ENCODE data around the gene RTBDN.
"Not testable (repeated sequence)": the region's sequence is repeated elsewhere in the genome, so short reads cannot be mapped to it uniquely, and the experiment has no call there.

The RTBDN gene

GRCh38 chr19:12841094-12841493 lies 6.7 kb upstream of the RTBDN start:
- H3K4me3 ChIP-seq (ENCODE audit: low read length) = no peak overlapping the region; the same call in 1 of the 2 replicates
- no peak for TF ChIP-seq ZNF274 (IDR thresholded peaks at IDR 0.05; ENCODE audit: low read depth, low read length)

- H3K4me3 ChIP-seq (ENCODE audit: low read length) = no peak overlapping the region
Measured at GRCh38 chr19:12840091-12841079, 6.0 kb upstream of the RTBDN start.

DNA sequence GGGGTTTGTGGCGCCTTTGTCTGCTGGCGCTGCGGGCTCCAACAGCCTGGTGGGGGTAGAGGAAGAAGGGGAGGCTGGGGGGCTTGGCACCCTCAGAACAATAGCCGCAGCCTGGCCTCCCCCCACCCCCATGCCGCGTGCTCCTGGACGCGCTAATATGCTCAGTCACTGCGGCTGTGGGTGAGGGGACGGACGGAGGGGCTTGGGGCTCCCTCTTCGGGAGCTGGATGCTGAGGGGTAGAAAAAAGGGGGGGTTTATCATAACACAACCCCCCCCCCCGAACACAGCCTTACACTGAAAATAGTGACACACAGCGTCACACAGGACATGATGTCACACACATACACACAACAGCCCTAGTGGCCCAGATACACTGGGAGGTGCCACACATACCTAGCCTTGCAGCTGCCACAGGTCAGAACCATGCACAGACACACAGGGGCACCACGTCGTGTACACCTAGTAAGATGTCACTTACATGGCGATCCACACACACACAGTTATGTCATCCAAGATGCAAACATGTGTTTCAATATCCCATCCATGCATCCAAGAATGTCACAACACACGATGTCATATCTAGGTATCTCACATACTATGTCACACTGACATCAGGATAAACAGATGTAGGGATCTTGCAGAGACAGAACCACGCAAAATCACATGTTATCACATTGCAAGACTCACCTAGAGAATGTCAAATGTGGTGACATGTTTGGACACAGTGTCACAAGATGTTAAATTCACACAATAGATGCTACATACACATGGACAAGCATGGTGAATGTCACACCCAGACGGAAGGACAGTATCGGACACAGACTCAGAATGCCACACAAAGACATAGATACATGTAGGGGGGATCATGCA lies 4.7 kb upstream of the RTBDN start:
- no peak overlapping the region for H3K4me3 ChIP-seq (ENCODE audit: low read length)
- no peak for TF ChIP-seq ZNF274 (IDR thresholded peaks at IDR 0.05; ENCODE audit: low read depth, low read length)

More at GRCh38 chr19:12840091-12841079, 6.0 kb upstream of the RTBDN start:
- no peak for TF ChIP-seq ZNF274 (IDR thresholded peaks at IDR 0.05; ENCODE audit: low read depth, low read length)

DNA sequence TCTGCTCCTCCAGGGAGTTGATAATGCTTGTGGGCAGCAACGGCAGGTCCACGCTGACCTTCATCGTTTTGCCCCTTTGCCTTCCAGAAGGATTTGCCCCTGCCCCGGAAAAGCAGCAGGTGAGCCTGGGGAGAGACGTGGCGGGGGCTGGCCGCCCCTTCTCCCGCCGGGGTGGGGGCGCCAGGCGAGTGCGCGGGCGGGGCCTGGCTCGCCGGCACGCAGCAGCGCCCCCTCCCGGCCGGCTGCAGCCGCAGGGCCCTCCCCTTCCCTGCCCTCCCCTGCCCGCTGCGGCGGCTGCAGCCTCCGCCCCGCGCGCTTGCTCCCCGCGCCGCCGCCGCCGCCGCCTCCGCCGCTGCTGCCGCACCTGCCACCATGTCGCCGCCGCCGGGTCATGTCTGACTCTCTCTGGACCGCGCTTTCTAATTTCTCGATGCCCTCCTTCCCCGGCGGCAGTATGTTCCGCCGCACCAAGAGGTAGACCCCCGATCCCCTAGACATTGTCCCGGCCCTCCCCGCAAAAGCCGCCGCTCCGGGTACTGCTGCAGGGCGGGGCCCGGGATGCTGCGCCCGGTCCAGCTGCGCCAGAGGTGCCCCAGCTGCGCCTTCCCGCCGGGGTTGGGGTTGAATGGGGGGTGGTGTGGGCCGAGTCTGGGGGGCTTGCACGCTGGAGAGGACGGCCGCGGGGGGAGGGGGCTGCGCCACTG lies 4.0 kb upstream of the RTBDN start, which contains the start of gene MAST1:
Gene MAST1 (plus strand): TSS at position 334 of the 704 bp plus-strand sequence. CDS start 58 bp downstream, at position 392.
- H3K4me3 ChIP-seq (ENCODE audit: low read length) = no peak within 1 kb of the TSS; the same call in 1 of the 2 replicates
- no peak for TF ChIP-seq ZNF274 (IDR thresholded peaks at IDR 0.05; ENCODE audit: low read depth, low read length)

DNA sequence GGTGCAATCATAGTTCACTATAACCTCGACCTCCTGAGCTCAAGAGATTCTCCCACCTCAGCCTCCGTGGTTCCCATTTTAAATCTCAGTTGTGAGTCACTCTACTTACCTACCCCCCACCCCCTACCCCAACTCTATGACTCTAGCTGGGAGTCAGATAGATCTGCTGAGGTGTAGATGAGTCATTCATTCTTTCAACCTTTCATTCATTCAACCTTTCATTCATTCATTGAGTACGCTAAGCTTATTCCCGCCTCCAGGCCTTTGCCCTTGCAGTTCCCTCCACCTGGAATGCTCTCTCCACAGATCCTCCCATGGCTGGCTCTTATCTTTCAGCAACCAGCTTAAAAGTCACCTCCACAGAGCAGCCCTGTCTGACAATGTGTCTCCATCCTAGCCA lies 2.8 kb upstream of the RTBDN start:
- no peak for TF ChIP-seq ZNF274 (IDR thresholded peaks at IDR 0.05; ENCODE audit: low read depth, low read length)
- H3K4me3 ChIP-seq (ENCODE audit: low read length) = no peak overlapping the region

DNA sequence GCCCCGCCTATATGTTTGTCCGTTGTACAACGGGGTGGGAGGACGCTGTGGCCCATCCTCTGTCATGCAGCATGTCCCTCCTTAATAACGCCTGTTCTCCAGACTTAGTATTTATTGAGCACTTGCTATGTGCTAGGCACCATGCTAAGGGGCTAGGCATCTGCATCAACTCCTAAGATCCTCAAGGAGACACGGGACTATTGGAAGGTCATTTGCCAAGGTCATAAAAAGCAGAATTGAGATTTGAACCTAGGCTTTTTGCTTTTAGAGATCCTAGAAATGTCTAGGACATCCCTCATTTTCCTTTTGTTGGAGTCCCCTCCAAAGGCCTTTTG lies 2.1 kb upstream of the RTBDN start:
- TF ChIP-seq ZNF274 (IDR thresholded peaks at IDR 0.05; ENCODE audit: low read depth, low read length) = no peak
- H3K4me3 ChIP-seq (ENCODE audit: low read length) = no peak overlapping the region

GRCh38 chr19:12834976-12835757 lies 788 bp upstream of the RTBDN start:
- no peak for TF ChIP-seq ZNF274 (IDR thresholded peaks at IDR 0.05; ENCODE audit: low read depth, low read length)
- no peak overlapping the region for H3K4me3 ChIP-seq (ENCODE audit: low read length)

DNA sequence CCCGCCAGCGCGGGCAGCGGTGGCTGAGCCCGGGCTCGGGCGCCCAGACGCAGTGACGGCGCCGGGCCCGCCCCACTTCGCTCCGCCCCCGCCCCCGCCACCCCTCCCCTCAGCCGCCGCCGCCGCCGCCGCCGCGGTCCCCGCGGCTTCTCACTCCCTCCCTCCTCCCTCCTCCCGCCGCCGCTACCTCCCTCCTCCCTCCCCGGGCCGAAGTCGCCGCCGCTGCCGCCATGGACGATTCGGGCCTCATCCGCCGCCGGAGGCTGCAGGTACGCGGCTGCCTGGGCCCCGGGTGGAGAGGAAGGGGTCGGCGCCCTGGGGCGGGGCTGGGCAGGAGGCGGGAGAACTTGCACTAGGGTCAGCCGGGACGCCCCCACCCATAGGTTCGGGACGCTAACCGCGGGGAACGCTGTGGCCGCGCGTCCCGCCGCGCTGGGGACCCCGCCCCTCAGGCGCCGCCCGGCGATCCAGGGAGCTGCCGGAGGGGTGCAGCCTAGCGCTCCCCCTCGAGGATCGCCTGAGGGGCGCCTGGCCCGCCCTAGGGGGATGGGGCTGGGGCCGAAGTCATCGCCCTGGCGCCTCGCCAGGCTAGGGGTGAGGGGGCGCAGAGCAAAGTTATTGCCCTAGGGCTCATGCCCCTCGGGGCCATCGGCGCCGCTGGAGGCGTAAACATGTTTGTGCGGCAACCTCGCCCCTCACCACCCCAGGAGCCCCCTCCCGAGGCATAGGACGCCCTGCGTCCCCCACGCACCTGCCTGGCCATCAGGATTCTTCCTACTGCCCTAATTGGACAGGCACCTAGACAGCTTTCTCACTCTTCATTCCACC lies 427 bp downstream of the RTBDN start:
- no peak for TF ChIP-seq ZNF274 (IDR thresholded peaks at IDR 0.05; ENCODE audit: low read depth, low read length)
- no peak overlapping the region; the same call in 1 of the 2 replicates for H3K4me3 ChIP-seq (ENCODE audit: low read length)

GRCh38 chr19:12833418-12833737 lies 1.0 kb downstream of the RTBDN start:
- H3K4me3 ChIP-seq (ENCODE audit: low read length) = no peak overlapping the region

DNA sequence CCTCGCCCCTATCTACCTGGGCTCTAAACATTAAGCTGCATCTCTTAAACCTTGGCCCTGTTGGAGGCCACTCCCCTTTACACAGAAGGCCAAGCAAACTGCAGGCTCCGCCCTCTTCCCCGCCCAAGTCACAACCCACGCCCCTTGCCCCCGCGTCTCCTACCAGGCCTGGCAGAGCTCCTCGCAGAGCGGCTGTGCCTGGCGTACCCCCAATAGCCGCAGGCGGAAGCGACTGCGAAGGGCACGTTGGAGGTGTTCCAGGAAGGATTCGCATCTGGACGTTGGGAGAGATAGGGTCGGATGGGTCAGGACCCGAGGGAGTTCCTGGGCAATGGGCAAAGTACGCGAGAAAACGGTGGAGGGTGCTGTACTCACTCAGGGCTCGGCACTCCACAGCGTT lies 5.9 kb downstream of the RTBDN start:
- H3K4me3 ChIP-seq (ENCODE audit: low read length) = no peak overlapping the region
- no peak for TF ChIP-seq ZNF274 (IDR thresholded peaks at IDR 0.05; ENCODE audit: low read depth, low read length)

More at GRCh38 chr19:12833418-12833737, 1.0 kb downstream of the RTBDN start:
- no peak for TF ChIP-seq ZNF274 (IDR thresholded peaks at IDR 0.05; ENCODE audit: low read depth, low read length)

- H3K4me3 ChIP-seq (ENCODE audit: low read length) = no peak overlapping the region
- TF ChIP-seq ZNF274 (IDR thresholded peaks at IDR 0.05; ENCODE audit: low read depth, low read length) = no peak
Measured at GRCh38 chr19:12825254-12826131, 8.9 kb downstream of the RTBDN start.

DNA sequence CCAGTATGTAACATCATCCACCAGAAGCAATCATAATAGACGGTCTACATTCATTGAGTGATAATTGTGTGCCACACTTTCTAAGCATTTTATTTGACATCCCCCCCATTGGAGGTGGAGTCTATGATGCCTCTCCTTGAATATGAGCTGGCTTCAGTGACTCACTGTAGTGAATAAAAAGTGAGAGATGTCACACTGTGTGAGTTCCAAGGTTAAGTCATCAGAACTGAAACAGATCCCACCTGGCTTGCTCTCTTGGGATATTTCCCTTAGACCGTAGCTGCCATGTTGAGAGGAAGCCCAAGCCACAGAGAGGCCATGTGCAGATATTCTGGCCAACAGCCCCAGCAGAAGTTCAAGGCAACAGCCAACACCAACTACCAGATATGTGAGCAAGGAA lies 12.6 kb downstream of the RTBDN start:
- no peak for TF ChIP-seq ZNF274 (IDR thresholded peaks at IDR 0.05; ENCODE audit: low read depth, low read length)
- no peak overlapping the region for H3K4me3 ChIP-seq (ENCODE audit: low read length)

DNA sequence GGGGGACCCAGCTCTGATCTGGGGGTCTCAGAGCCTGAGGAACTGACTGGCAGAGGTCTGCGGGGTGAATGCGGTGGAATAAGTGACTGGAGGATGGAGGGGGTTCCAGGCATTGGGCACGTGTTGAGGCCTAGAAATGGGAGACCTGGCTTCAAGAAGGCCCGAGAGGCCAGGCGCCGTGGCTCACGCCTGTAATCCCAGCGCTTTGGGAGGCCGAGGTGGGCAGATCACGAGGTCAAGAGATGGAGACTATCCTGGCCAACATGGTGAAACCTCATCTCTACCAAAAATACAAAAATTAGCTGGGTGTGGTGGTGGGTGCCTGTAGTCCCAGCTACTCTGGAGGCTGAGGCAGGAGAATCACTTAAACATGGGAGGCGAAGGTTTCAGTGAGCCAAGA lies 16.6 kb downstream of the RTBDN start:
- H3K4me3 ChIP-seq (ENCODE audit: low read length) = not testable (repeated sequence)

GRCh38 chr19:12817188-12817587 lies 17.2 kb downstream of the RTBDN start:
- H3K4me3 ChIP-seq (ENCODE audit: low read length) = not testable (repeated sequence)

Measured in GM08714 (cell line).